MM.1S (cell line): ENCODE measurements around the gene PDCD2.
A peak's percentile ranks its signal among the peaks of the same experiment; 100 is the strongest.
"Not testable (repeated sequence)": the region's sequence is repeated elsewhere in the genome, so short reads cannot be mapped to it uniquely, and the experiment has no call there.

Source experiments
- DNase-seq: peaks from one replicate; pipeline ENCODE4 v3.0.0-alpha.2; 2015
- H2AFZ ChIP-seq: fragments of 300-600 bp; sonication (generic); 2 replicates; pipeline ENCODE4 v1.6.0; 2016; ENCODE audit warnings: antibody characterized with exemption, low read length
- H3F3A ChIP-seq: fragments of 300-600 bp; sonication (generic); 2 replicates; pipeline ENCODE4 v1.6.1; 2016; ENCODE audit warnings: mild to moderate bottlenecking, antibody characterized with exemption, low read length, moderate library complexity, mixed read lengths; ENCODE audit not compliant: insufficient read depth
- H3K27ac ChIP-seq: fragments of 300-600 bp; sonication (generic); 2 replicates; pipeline ENCODE4 v1.5.1; 2016; ENCODE audit warnings: mild to moderate bottlenecking, low read length
- H3K27me3 ChIP-seq: fragments of 300-600 bp; sonication (generic); replicated peaks from 2 replicates; pipeline ENCODE4 v1.6.0; 2016; ENCODE audit warnings: low read length; ENCODE audit not compliant: insufficient read depth
- H3K36me3 ChIP-seq: fragments of 300-600 bp; sonication (generic); replicated peaks from 2 replicates; pipeline ENCODE4 v1.6.1; 2016; ENCODE audit warnings: mild to moderate bottlenecking, low read length, mixed read lengths; ENCODE audit not compliant: insufficient read depth
- H3K4me1 ChIP-seq: fragments of 300-600 bp; sonication (generic); 2 replicates; pipeline ENCODE4 v1.6.1; 2016; ENCODE audit warnings: low read length, mixed read lengths
- H3K4me2 ChIP-seq: fragments of 300-600 bp; sonication (generic); 2 replicates; pipeline ENCODE4 v1.6.0; 2016; ENCODE audit warnings: low read depth, low read length
- H3K4me3 ChIP-seq: fragments of 300-600 bp; sonication (generic); 2 replicates; pipeline ENCODE4 v1.5.1; 2016; ENCODE audit warnings: low read length, mixed read lengths
- H3K79me2 ChIP-seq: fragments of 300-600 bp; sonication (generic); 2 replicates; pipeline ENCODE4 v1.6.1; 2016; ENCODE audit warnings: mixed run types, low read length, mixed read lengths
- H3K9ac ChIP-seq: fragments of 300-600 bp; sonication (generic); 2 replicates; pipeline ENCODE4 v1.6.1; 2016; ENCODE audit warnings: low read length, mixed read lengths
- H3K9me2 ChIP-seq: fragments of 300-600 bp; sonication (generic); replicated peaks from 2 replicates; pipeline ENCODE4 v1.6.1; 2016; ENCODE audit warnings: mild to moderate bottlenecking, low read length, mixed read lengths; ENCODE audit not compliant: insufficient read depth
- H3K9me3 ChIP-seq: fragments of 300-600 bp; sonication (generic); replicated peaks from 2 replicates; pipeline ENCODE4 v1.6.1; 2016; ENCODE audit warnings: mild to moderate bottlenecking, low read length, mixed read lengths; ENCODE audit not compliant: insufficient read depth
- H4K20me1 ChIP-seq: fragments of 300-600 bp; sonication (generic); 2 replicates; pipeline ENCODE4 v1.6.1; 2016; ENCODE audit warnings: mild to moderate bottlenecking, low read length, moderate library complexity, mixed read lengths; ENCODE audit not compliant: insufficient read depth
- EZH2 ChIP-seq: fragments of 300-600 bp; sonication (generic); optimal IDR thresholded peaks from 2 replicates; pipeline ENCODE3; 2017; ENCODE audit warnings: low read depth, mild to moderate bottlenecking, antibody characterized with exemption, low read length, mixed read lengths
- EZH2phosphoT487 ChIP-seq: fragments of 300-600 bp; sonication (generic); IDR thresholded peaks from 2 replicates; pipeline ENCODE4 v1.6.1; 2018; ENCODE audit warnings: antibody characterized with exemption, low read length
- TF ChIP-seq, protein P1 (sequence below): fragments of 300-600 bp; sonication (generic); IDR thresholded peaks from 2 replicates; pipeline ENCODE4 v1.5.1; 2016; ENCODE audit warnings: antibody characterized with exemption, low read length, mixed read lengths

The PDCD2 gene

DNA sequence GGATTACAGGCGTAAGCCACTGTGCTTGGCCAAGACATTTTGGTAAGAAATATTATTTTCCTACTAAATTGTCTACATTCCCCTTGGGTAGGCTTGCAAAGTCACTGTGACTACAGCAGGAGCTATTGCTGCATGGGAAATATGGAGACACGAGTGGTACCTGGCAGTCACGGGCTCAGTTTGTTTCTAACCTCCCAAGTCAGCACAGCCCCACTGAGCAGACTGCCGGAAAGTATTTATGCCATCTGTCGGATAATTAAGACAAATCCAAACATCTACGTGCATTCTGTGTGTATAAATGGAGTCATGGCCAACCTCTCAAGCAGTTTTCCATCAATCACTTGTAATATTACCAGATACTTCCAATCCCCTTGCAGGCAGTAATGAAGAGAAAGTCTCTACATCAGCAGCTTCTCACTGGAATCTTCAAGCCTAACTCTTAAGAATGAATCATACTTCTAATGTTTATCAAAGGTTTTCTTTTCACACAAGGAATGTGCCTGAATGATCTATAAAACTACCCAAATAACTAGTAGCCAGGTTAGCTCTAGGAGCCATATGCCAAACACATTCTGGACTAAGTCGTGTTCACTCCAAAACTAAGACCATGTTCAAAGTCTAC lies 51.5 kb downstream of the PDCD2 start:
- Histone ChIP-seq H3K36me3 (peaks cover 3% of the 10 kb centered on the region; the same call in 1 of the 2 replicates), H3K4me2 (no peak overlapping the region), H2AFZ (no peak overlapping the region), H3K9ac (no peak overlapping the region), H3F3A (no peaks in the 10 kb centered on the region), H3K9me2 (no peaks in the 10 kb centered on the region), H3K9me3 (no peaks in the 10 kb centered on the region), H3K4me3 (no peak overlapping the region), H3K27ac (no peak overlapping the region), H3K27me3 (no peaks in the 10 kb centered on the region), H3K4me1 (no peaks in the 10 kb centered on the region), H4K20me1 (no peaks in the 10 kb centered on the region), H3K79me2 (no peaks in the 10 kb centered on the region)
- no peak for DNase-seq
- TF ChIP-seq EZH2: no peak
- TF ChIP-seq, protein P1, sequence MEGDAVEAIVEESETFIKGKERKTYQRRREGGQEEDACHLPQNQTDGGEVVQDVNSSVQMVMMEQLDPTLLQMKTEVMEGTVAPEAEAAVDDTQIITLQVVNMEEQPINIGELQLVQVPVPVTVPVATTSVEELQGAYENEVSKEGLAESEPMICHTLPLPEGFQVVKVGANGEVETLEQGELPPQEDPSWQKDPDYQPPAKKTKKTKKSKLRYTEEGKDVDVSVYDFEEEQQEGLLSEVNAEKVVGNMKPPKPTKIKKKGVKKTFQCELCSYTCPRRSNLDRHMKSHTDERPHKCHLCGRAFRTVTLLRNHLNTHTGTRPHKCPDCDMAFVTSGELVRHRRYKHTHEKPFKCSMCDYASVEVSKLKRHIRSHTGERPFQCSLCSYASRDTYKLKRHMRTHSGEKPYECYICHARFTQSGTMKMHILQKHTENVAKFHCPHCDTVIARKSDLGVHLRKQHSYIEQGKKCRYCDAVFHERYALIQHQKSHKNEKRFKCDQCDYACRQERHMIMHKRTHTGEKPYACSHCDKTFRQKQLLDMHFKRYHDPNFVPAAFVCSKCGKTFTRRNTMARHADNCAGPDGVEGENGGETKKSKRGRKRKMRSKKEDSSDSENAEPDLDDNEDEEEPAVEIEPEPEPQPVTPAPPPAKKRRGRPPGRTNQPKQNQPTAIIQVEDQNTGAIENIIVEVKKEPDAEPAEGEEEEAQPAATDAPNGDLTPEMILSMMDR: no peak
- no peak for TF ChIP-seq EZH2phosphoT487

DNA sequence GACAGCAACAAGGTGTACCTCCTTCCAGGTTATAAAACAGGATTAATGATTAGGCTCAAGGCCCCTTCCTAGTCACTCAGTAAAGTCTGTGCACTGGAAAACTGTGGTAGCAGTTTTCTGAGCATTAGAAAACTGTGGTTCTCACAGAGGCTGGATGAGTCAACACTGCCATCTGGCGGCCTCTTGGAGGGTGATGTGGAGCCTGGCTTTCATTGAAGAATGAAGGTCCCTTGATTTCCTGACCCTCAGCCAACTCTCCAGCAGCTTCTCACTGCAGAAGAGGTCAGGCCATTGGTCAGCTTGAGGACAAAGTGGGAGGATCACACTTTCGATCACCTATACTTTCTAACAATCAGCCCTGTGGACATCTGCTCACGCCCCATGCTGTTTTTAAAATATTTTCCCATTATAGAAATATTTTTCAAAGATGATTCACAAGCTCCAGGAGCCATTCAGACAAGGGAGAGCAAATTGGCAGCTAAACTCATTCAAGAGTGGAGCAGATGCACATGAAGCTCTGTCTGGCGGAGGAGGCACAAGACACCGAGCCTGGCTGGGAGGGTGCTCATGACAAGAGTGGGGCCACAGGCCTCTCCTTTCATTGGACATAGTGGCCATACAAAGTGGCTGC lies 54.5 kb downstream of the PDCD2 start:
- H3K9ac ChIP-seq: no peak overlapping the region

DNA sequence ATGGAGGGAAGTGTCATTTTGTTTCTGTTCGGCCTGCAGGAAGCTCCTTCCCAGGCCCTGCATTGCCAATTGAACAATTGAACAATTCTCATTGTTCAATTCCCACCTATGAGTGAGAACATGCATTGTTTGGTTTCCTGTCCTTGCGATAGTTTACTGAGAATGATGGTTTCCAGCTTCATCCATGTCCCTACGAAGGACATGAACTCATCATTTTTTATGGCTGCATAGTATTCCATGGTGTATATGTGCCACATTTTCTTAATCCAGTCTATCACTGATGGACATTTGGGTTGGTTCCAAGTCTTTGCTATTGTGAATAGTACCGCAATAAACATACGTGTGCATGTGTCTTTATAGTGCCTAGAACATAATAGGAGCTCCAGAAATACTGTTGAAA lies 56.4 kb downstream of the PDCD2 start:
- H2AFZ ChIP-seq, H4K20me1 ChIP-seq, H3K79me2 ChIP-seq, H3K9ac ChIP-seq, H3K9me3 ChIP-seq, H3K4me2 ChIP-seq, H3K36me3 ChIP-seq, H3K9me2 ChIP-seq, H3K27ac ChIP-seq, H3F3A ChIP-seq, H3K4me3 ChIP-seq, H3K4me1 ChIP-seq, DNase-seq, H3K27me3 ChIP-seq: not testable (repeated sequence)

More for the DNA sequence above, 54.5 kb downstream of the PDCD2 start:
- H2AFZ ChIP-seq: no peak overlapping the region
- H3K4me3 ChIP-seq: no peak overlapping the region
- DNase-seq: peak; percentile 36
- no peaks in the 10 kb centered on the region for H3K9me3 ChIP-seq
- no peaks in the 10 kb centered on the region for H3K9me2 ChIP-seq
- no peak overlapping the region for H3K27ac ChIP-seq
- TF ChIP-seq, protein P1: peak; percentile 62
- TF ChIP-seq EZH2 (no peak), EZH2phosphoT487 (no peak)
- H3F3A ChIP-seq: no peaks in the 10 kb centered on the region
- no peaks in the 10 kb centered on the region for H3K79me2 ChIP-seq
- H3K36me3 ChIP-seq: no peaks in the 10 kb centered on the region; the same call in 1 of the 2 replicates
- no peaks in the 10 kb centered on the region for H3K4me1 ChIP-seq
- no peak overlapping the region for H3K4me2 ChIP-seq
- no peaks in the 10 kb centered on the region for H3K27me3 ChIP-seq
- no peaks in the 10 kb centered on the region for H4K20me1 ChIP-seq

DNA sequence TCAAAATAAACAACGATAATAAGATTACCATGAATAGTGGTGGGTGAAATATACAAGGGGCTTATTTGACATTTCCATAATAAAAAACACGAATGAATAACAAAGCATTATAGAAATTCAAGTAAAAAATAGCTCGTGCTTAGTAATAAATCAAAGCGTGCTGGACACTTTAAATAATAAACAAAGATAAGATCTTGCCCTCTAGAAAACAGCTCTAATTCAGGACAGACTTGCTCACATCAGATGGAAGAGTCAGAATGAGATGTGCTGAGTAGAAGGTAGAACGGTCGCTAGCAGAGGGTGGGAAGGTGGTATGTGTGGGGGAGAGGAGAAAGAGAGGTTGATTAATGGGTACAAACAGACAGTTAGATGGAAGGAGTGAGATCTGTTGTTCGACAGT lies 58.6 kb downstream of the PDCD2 start:
- Histone ChIP-seq H2AFZ (no peak overlapping the region), H3K27me3 (no peaks in the 10 kb centered on the region), H3K9me3 (no peaks in the 10 kb centered on the region), H3K79me2 (no peaks in the 10 kb centered on the region), H3K36me3 (no peaks in the 10 kb centered on the region), H3K27ac (no peak overlapping the region), H3K9me2 (no peaks in the 10 kb centered on the region), H3F3A (no peaks in the 10 kb centered on the region), H3K4me3 (no peak overlapping the region), H3K4me1 (no peaks in the 10 kb centered on the region), H3K9ac (no peak overlapping the region), H4K20me1 (no peaks in the 10 kb centered on the region), H3K4me2 (no peak overlapping the region)
- DNase-seq: no peak
- TF ChIP-seq EZH2phosphoT487: no peak
- no peak for TF ChIP-seq EZH2
- TF ChIP-seq, protein P1: no peak
